ENCODE measurements around the gene FMOD. TPM values are rescaled to one million over a fixed set of nuclear protein-coding genes. Genes with fewer than 3 reads are reported as not detected.

The FMOD gene
- polyA plus RNA-seq, 1 experiment: 18.0 TPM

DNA sequence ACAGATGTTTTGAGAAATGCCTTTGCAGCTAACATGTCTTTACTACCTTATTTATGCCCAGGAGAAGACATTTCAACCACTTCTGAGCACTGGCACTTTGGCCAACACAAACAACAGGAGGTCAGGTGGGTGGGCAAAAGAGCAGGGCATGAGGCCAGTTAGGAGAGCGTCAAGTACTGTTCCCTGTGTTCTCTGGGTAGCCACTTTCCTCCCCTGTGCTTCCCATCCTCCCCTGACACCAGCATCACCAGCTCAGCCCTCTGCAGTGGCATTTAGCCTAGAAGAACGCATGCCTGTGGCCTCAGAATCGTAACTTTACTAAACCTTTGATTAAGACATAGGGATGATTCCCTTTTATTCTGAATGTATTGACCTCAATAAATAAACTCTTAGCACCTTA lies 27.3 kb downstream of the FMOD start:
- POLR2A ChIA-PET: no interaction called here
- H3K27me3 ChIP-seq (ENCODE audit: control insufficient read depth, insufficient read depth, low read length): peaks cover 25% of the 10 kb centered on the region
- TF ChIP-seq, protein P1, sequence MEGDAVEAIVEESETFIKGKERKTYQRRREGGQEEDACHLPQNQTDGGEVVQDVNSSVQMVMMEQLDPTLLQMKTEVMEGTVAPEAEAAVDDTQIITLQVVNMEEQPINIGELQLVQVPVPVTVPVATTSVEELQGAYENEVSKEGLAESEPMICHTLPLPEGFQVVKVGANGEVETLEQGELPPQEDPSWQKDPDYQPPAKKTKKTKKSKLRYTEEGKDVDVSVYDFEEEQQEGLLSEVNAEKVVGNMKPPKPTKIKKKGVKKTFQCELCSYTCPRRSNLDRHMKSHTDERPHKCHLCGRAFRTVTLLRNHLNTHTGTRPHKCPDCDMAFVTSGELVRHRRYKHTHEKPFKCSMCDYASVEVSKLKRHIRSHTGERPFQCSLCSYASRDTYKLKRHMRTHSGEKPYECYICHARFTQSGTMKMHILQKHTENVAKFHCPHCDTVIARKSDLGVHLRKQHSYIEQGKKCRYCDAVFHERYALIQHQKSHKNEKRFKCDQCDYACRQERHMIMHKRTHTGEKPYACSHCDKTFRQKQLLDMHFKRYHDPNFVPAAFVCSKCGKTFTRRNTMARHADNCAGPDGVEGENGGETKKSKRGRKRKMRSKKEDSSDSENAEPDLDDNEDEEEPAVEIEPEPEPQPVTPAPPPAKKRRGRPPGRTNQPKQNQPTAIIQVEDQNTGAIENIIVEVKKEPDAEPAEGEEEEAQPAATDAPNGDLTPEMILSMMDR (IDR thresholded peaks at IDR 0.05; ENCODE audit: insufficient read depth, low read depth, low read length): no peak
- CTCF ChIA-PET: interaction anchor here (0.6 to 9.3 kb wide), 11 partner anchors 13 to 164 kb away, joined by 3 to 75 read pairs (median 5); no protein-coding TSS in a partner anchor
- no peak overlapping the region for H3K4me3 ChIP-seq (ENCODE audit: low read depth, low read length)
- no peaks in the 10 kb centered on the region for H3K36me3 ChIP-seq (ENCODE audit: control insufficient read depth, insufficient read depth, low read length)
- no peak for DNase-seq (ENCODE audit: low read depth)

DNA sequence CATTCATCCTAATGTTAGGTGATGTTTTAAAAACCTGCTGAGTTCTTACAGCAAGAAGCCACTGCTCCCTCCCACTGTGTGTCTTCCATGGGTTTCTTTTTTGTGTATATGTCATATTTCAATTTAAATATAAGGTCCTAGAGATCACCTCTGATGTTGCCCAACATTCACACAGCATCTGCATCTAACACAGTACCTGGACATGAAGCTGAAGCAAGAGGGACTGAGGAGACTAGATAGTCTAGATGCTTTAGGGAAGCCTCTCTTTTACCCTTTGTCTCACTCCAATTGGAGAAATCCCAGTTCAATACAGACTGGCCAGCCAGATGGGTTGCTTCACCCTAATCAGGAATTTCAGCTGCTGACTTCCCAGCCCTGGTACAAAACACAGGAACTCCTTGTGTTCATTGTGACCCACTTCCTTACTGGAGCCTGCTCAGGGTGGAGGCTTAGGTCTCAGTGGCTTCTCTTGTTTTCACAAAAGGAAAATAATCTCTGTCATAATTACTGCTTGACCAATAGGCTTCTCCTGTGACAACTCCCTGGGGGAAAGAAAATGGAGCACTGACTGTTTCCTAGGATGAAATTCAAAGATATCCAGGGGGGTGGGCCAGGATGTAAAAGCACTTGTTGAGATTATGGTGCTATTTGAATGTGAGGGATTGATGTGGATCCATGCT lies 28.3 kb downstream of the FMOD start:
- TF ChIP-seq, protein P1 (IDR thresholded peaks at IDR 0.05; ENCODE audit: insufficient read depth, low read depth, low read length): no peak
- POLR2A ChIA-PET: interaction anchor here (0.5 kb wide), 1 partner anchor 1050 kb away, joined by 3 read pairs; no protein-coding TSS in a partner anchor
- CTCF ChIA-PET: interaction anchor here (0.9 to 9.3 kb wide), 5 partner anchors 12 to 165 kb away, joined by 3 to 75 read pairs (median 5); no protein-coding TSS in a partner anchor

DNA sequence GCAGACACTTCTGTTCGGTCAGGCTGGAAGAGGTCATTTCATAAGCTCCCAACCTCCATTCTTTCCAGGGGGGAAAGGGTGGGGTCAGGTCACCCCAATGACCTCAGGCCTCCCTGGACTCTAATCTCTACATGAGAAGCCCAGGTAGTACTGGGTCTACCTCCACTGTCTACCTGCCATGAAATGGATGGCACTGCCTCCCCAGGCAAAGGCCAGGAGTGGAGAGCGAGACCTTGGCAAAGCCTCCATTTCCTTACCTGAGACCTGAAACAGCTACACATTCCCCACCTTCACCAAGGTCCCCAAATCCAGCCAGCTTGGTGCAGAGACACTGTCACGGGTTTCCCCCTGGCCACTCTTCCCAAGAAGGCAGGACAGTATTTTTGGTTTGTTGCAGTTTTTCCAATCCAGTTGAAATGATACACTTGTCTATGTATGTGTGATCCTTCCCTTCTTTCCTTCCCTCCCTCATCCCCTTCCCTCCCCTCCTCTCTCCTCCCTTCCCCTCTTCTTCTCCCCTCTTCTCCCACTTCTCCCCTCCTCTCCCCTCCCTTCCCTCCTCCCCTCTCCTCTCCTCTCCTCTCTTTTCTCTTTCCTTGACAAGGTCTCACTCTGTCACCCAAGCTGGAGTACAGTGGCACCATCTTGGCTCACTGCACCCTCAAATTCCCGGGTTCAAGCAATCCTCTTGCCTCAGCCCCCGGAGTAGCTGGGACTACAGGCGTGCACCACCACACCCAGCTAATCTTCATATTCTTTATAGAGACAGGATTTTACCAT lies 29.5 kb downstream of the FMOD start:
- ChIA-PET CTCF (interaction anchor here (1.0 to 9.3 kb wide), 9 partner anchors 11 to 291 kb away, joined by 3 to 75 read pairs (median 5); no protein-coding TSS in a partner anchor), POLR2A (no interaction called here)
- TF ChIP-seq, protein P1 (IDR thresholded peaks at IDR 0.05; ENCODE audit: insufficient read depth, low read depth, low read length): no peak
- Histone ChIP-seq H3K27me3 (ENCODE audit: control insufficient read depth, insufficient read depth, low read length) (peaks cover 27% of the 10 kb centered on the region), H3K36me3 (ENCODE audit: control insufficient read depth, insufficient read depth, low read length) (no peaks in the 10 kb centered on the region), H3K4me3 (ENCODE audit: low read depth, low read length) (no peak overlapping the region)
- no peak for DNase-seq (ENCODE audit: low read depth)

More for the DNA sequence above, 28.3 kb downstream of the FMOD start:
- no peak for DNase-seq (ENCODE audit: low read depth)
- Histone ChIP-seq H3K27me3 (ENCODE audit: control insufficient read depth, insufficient read depth, low read length) (peaks cover 27% of the 10 kb centered on the region), H3K36me3 (ENCODE audit: control insufficient read depth, insufficient read depth, low read length) (no peaks in the 10 kb centered on the region), H3K4me3 (ENCODE audit: low read depth, low read length) (no peak overlapping the region)

DNA sequence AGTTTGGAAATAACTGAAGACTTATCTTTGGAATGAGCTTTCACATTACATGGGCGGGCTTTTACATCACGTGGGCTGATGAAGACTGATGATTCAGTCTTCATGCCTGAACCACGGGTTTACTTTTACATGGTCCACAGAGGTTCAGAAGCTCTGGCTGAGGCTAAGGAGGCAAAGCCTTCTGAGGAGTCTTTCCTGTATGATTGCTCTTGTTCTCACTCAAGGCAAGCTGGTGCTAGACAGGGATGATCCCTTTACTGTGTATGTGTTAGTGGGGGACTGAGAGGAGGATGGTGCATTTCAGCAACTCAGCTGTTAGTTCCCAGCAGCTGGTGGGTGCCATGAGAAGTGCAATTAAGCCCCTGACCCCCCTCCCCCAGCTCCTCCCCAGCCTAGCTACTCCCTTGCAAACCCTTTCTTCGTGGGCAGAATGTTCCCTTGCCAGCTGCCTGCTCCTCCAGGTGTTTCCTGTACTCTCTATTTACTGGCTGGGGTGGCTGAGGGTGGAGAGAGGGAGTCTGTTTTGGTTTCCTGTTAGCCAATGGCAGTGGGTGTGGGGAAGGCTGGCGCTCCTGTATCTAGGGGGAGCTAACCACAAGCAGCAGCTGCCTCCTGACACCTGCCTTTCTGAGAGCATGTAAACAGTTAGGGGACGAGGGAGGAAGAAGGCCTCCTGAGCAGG lies 30.2 kb downstream of the FMOD start:
- Histone ChIP-seq H3K27me3 (ENCODE audit: control insufficient read depth, insufficient read depth, low read length) (peaks cover 23% of the 10 kb centered on the region), H3K4me3 (ENCODE audit: low read depth, low read length) (no peak overlapping the region), H3K36me3 (ENCODE audit: control insufficient read depth, insufficient read depth, low read length) (no peaks in the 10 kb centered on the region)
- ChIA-PET CTCF (interaction anchor here (0.7 to 9.3 kb wide), 10 partner anchors 11 to 1044 kb away, joined by 3 to 75 read pairs (median 4); no protein-coding TSS in a partner anchor), POLR2A (interaction anchor here (0.6 kb wide), 1 partner anchor 21 kb away, joined by 3 read pairs; no protein-coding TSS in a partner anchor)
- TF ChIP-seq, protein P1 (IDR thresholded peaks at IDR 0.05; ENCODE audit: insufficient read depth, low read depth, low read length): no peak
- no peak for DNase-seq (ENCODE audit: low read depth)

All from BJ (cell line).